ENCODE measurements around the gene BPGM.

GRCh38 chr7:134718211-134718875 is 71.7 kb downstream of the BPGM start:
- no peak for TF ChIP-seq REST (tag by site-specific recombination; IDR thresholded peaks at IDR 0.05)
- TF ChIP-seq, protein P1, sequence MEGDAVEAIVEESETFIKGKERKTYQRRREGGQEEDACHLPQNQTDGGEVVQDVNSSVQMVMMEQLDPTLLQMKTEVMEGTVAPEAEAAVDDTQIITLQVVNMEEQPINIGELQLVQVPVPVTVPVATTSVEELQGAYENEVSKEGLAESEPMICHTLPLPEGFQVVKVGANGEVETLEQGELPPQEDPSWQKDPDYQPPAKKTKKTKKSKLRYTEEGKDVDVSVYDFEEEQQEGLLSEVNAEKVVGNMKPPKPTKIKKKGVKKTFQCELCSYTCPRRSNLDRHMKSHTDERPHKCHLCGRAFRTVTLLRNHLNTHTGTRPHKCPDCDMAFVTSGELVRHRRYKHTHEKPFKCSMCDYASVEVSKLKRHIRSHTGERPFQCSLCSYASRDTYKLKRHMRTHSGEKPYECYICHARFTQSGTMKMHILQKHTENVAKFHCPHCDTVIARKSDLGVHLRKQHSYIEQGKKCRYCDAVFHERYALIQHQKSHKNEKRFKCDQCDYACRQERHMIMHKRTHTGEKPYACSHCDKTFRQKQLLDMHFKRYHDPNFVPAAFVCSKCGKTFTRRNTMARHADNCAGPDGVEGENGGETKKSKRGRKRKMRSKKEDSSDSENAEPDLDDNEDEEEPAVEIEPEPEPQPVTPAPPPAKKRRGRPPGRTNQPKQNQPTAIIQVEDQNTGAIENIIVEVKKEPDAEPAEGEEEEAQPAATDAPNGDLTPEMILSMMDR (tag by site-specific recombination; IDR thresholded peaks at IDR 0.05): no peak
- TF ChIP-seq ZFP41 (tag by site-specific recombination; IDR thresholded peaks at IDR 0.05; ENCODE audit: borderline replicate concordance): no peak
- no peak for TF ChIP-seq ATF2 (tag by site-specific recombination; IDR thresholded peaks at IDR 0.05; ENCODE audit: low read depth)

Data from HEK293 (cell line).